Breast epithelium (tissue), 4 donors: Measurements from ENCODE around the gene CBLN3. TPM values are rescaled to one million over a fixed set of nuclear protein-coding genes. Genes with fewer than 3 reads are reported as not detected.
A peak's percentile ranks its signal among the peaks of the same experiment; 100 is the strongest.
"Not testable (repeated sequence)": the region's sequence is repeated elsewhere in the genome, so short reads cannot be mapped to it uniquely, and the experiment has no call there.

Experiments used
- DNase-seq, 2 donors: peaks; one replicate each; pipeline ENCODE4 v3.0.0-alpha.2; 2019; ENCODE audit warnings: low spot score in 2 of 2
- H3K27ac ChIP-seq, 2 donors: fragments of 200-600 bp; sonication (generic) in 1 of 2; one replicate each; pipeline ENCODE4 v1.5.1; 2016 to 2019; ENCODE audit warnings: mild to moderate bottlenecking in 1 of 2
- H3K27me3 ChIP-seq, 2 donors: fragments of 200-600 bp; sonication (generic) in 1 of 2; one replicate each; pipeline versions ENCODE4 v1.5.1 to v1.6.0; 2017 to 2019; ENCODE audit warnings: control low read depth in 1 of 2, mild to moderate bottlenecking in 1 of 2
- H3K36me3 ChIP-seq: fragments of 200-600 bp; one replicate; pipeline ENCODE4 v1.5.1; 2019
- H3K4me1 ChIP-seq, 2 donors: fragments of 200-600 bp; sonication (generic); one replicate each; pipeline ENCODE4 v1.5.1; 2016 to 2019; ENCODE audit warnings: control low read depth in 1 of 2
- H3K4me3 ChIP-seq, 3 donors: fragments of 200-600 bp; sonication (generic); 1 replicate in 2 of 3; 2 replicates in 1 of 3; pipeline ENCODE4 v1.5.1; 2016 to 2019; ENCODE audit warnings: mild to moderate bottlenecking in 3 of 3, moderate library complexity in 2 of 3
- H3K9me3 ChIP-seq, 2 donors: fragments of 200-600 bp; sonication (generic) in 1 of 2; one replicate each; pipeline ENCODE4 v1.5.1; 2016 to 2019; ENCODE audit warnings: control low read depth in 1 of 2
- POLR2A ChIP-seq: fragments of 450-650 bp; IDR thresholded peaks from one replicate; pipeline ENCODE4 v1.6.1; 2016; ENCODE audit warnings: antibody characterized with exemption, mild to moderate bottlenecking, moderate library complexity
- POLR2AphosphoS5 ChIP-seq, 3 donors: sonication (generic); formaldehyde crosslinking; IDR thresholded peaks; one replicate each; pipeline ENCODE4 v1.6.1; 2017; ENCODE audit warnings: antibody characterized with exemption in 3 of 3
- intact Hi-C: fragments of 100-400 bp; cut with DNase I; formaldehyde crosslinking; loops from one replicate; pipeline ENCODE4 v1.15.1; 2023; ENCODE audit warnings: low total_unique reads
- total RNA-seq, 3 donors: library from RNA; depleted of rRNA; stranded (reverse); fragments of >200 nt; gene quantifications; one replicate each; pipeline ENCODE4 v1.1.0, GENCODE V29; 2016
- TF ChIP-seq, protein P1 (sequence below), 3 donors: fragments of 450-650 bp; IDR thresholded peaks; one replicate each; pipeline ENCODE4 v1.5.1; 2016 to 2017; ENCODE audit warnings: antibody characterized with exemption in 3 of 3, mild to moderate bottlenecking in 3 of 3, moderate library complexity in 3 of 3

The CBLN3 gene
- 1 to 10 TPM; 1.6 to 3.8 (median 2.3) TPM for total RNA-seq

DNA sequence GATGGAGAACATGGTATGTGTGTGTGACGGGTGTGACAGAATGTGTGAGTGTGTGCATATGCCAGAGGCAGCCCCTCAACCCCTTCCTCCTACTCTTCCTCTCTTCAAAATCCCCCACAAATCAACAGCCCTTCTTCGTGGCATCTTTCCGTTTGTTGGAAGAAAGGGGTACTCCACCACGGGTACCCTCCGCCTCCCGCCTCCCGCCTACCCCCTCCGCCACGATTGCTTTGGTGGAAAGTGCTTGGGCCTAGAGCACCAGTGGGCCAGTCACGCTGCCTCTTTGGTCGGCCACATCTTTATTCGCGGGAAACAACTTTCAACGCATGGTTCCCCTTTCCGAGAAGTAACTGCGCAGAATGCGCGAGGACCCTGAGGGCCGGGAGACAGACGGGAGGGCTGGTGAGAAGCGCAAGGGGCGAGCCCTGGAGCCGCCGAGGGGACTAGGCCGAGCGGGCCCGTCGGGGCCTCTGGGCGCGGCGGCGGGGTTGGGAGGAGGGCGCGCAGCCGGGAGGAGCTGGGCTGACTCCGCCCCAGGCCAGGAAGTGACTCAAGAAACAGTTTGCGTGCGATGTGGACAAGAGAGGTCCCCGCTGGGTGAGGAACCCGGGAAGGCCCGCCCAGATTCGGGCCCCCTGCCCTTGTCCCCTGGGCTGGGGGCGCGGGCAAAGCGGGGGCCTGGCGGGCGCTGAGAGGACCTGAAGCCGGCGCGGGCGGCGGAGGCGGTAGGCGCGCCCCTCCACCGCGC is at the start of gene CBLN3, which contains the start of gene KHNYN:
Gene CBLN3 (minus strand): TSS at position 274 of the 748 bp plus-strand sequence. CDS start 614 bp downstream, outside the sequence.
Gene KHNYN (plus strand): TSS at position 560 of the 748 bp plus-strand sequence. CDS start 777 bp downstream, outside the sequence.
- no peaks in the 10 kb centered on the region for H3K36me3 ChIP-seq
- H3K4me1 ChIP-seq = peaks cover 6 to 14% of the 10 kb centered on the region in 2 donors
- TF ChIP-seq POLR2A (peak; percentile 98), POLR2AphosphoS5 (IDR thresholded peaks at IDR 0.05) (peak; percentile 96 to 99 (median 97))
- TF ChIP-seq, protein P1, sequence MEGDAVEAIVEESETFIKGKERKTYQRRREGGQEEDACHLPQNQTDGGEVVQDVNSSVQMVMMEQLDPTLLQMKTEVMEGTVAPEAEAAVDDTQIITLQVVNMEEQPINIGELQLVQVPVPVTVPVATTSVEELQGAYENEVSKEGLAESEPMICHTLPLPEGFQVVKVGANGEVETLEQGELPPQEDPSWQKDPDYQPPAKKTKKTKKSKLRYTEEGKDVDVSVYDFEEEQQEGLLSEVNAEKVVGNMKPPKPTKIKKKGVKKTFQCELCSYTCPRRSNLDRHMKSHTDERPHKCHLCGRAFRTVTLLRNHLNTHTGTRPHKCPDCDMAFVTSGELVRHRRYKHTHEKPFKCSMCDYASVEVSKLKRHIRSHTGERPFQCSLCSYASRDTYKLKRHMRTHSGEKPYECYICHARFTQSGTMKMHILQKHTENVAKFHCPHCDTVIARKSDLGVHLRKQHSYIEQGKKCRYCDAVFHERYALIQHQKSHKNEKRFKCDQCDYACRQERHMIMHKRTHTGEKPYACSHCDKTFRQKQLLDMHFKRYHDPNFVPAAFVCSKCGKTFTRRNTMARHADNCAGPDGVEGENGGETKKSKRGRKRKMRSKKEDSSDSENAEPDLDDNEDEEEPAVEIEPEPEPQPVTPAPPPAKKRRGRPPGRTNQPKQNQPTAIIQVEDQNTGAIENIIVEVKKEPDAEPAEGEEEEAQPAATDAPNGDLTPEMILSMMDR (IDR thresholded peaks at IDR 0.05) = peak in 1 of 3 donors; percentile 11
- H3K27me3 ChIP-seq = no peaks in the 10 kb centered on the region
- H3K4me3 ChIP-seq = peak within 1 kb of the TSS; percentile 65 to 94 (median 91)
- DNase-seq = peak; percentile 89 to 91
- H3K9me3 ChIP-seq = no peaks in the 10 kb centered on the region
- intact Hi-C loops = loop anchor here (2.0 kb wide), 2 partner anchors 61 to 93 kb away; partner anchors contain the start of gene NFATC4
- H3K27ac ChIP-seq = peak within 1 kb of the TSS; percentile 96 to 100

DNA sequence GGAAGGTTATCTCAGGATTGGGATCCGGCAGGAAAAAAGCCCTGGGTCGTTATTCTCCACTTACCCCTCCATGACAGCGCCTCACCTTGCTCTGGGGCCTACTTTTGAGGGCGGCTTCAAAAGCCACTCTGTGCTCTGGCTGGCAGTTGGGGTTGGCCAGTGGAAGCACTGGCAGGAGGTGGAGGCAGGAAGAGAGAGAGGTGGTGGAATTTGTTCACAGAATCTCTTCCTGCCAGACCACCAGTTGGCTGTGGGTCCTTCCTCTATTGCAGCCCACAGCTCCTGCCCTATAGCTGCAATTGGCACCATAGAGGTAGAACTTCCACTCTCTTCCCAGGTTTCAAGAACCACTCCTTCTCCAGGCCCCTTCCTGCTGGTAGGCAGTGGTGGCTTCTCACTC is 45.8 kb upstream of the CBLN3 start:
- Histone ChIP-seq H3K27me3 (no peaks in the 10 kb centered on the region), H3K27ac (no peak overlapping the region), H3K4me3 (no peak overlapping the region), H3K9me3 (no peaks in the 10 kb centered on the region), H3K4me1 (no peaks in the 10 kb centered on the region), H3K36me3 (no peaks in the 10 kb centered on the region)
- TF ChIP-seq POLR2A (no peak), POLR2AphosphoS5 (IDR thresholded peaks at IDR 0.05) (no peak)
- TF ChIP-seq, protein P1 (IDR thresholded peaks at IDR 0.05) = no peak
- intact Hi-C loops = no loop called here
- no peak for DNase-seq

DNA sequence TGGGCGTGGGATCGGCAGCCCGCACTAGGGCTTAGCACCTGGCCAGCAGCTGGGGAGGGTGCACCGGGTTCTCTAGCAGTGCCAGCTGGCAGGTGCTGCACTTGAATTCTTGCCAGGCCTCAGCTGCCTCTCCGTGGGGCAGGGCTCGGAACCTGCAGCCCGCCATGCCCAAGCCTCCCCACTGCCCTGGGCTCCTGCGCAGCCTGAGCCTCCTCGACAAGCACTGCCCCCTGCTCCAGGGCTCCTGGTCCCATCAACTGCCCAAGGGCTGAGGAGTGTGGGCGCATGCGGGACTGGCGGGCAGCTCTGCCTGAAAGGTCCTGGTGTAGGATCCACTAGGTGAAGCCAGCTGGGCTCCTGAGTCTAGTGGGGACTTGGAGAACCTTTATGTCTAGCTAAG is 43.7 kb upstream of the CBLN3 start:
- no peaks in the 10 kb centered on the region for H3K36me3 ChIP-seq
- H3K4me3 ChIP-seq = no peak overlapping the region
- no peak overlapping the region for H3K27ac ChIP-seq
- no peaks in the 10 kb centered on the region for H3K27me3 ChIP-seq
- intact Hi-C loops = no loop called here
- DNase-seq = no peak
- TF ChIP-seq POLR2AphosphoS5 (IDR thresholded peaks at IDR 0.05) (no peak), POLR2A (no peak)
- TF ChIP-seq, protein P1 (IDR thresholded peaks at IDR 0.05) = no peak
- H3K4me1 ChIP-seq = no peaks in the 10 kb centered on the region
- no peaks in the 10 kb centered on the region for H3K9me3 ChIP-seq

DNA sequence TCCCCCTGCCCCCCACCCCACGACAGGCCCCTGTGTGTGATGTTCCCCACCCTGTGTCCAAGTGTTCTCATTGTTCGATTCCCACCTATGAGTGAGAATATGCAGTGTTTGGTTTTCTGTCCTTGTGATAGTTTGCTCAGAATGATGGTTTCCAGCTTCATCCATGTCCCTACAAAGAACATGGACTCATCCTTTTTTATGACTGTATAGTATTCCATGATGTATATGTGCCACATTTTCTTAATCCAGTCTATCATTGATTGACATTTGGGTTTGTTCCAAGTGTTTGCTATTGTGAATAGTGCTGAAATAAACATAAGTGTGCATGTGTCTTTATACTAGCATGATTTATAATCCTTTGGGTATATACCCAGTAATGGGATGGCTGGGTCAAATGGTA is 41.0 kb upstream of the CBLN3 start:
- H3K9me3 ChIP-seq, DNase-seq, H3K36me3 ChIP-seq, H3K27me3 ChIP-seq, H3K4me3 ChIP-seq, H3K4me1 ChIP-seq, H3K27ac ChIP-seq, intact Hi-C loops: not testable (repeated sequence)

DNA sequence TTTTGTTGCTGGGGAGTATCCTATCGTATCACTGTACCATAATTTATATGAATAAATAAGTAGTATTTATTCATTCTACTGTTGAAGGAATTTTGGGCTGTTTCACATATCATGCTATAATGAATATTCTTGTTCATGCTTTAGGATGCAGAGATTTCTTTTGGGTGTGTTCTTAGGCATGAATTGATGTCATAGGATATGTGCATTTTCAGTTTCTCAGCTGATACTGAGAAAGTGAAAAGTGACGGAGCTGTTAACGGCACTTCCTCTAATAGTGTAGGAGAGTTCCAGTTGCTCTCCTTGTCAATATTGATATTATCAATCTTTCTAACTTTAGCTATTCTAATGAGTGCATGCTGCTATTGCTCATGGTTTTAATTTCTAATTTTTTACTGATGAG is 36.3 kb upstream of the CBLN3 start:
- H3K9me3 ChIP-seq = no peaks in the 10 kb centered on the region
- intact Hi-C loops = no loop called here
- H3K4me1 ChIP-seq = no peaks in the 10 kb centered on the region
- H3K4me3 ChIP-seq = no peak overlapping the region
- TF ChIP-seq POLR2A (no peak), POLR2AphosphoS5 (IDR thresholded peaks at IDR 0.05) (no peak)
- TF ChIP-seq, protein P1 (IDR thresholded peaks at IDR 0.05) = no peak
- no peaks in the 10 kb centered on the region for H3K36me3 ChIP-seq
- no peak overlapping the region for H3K27ac ChIP-seq
- DNase-seq = no peak
- no peaks in the 10 kb centered on the region for H3K27me3 ChIP-seq
